ENCODE data around the gene CPNE5.

CPNE5 gene

DNA sequence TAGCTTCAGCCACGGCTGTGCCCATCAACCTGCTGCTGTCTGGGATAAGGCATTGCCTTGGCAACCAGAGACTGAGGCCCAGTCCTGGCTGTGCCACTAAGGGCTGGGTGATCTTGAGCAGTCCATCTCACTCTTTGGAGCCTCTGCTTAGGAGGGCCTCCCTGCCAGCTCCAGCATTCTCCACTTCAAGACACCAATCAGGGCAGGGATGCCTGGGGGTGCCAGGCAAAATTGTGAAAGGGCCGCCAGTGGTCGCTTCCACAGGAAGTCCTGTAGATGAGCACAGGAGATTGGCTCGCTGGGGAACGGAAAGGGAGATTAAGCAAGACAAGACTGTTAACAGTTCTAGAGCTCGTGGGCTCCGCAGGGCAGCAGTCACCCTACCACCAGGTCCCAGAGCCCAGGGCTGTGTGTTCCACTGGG is 141.8 kb downstream of the CPNE5 start, which contains the start of gene RAB44:
RAB44 (plus strand) TSS at position 346 of the 423 bp plus-strand sequence. CDS start 6,410 bp downstream, outside the sequence.
- no peak for DNase-seq

GRCh38 chr6:36695414-36695813 is 143.8 kb downstream of the CPNE5 start:
- no peak for DNase-seq

DNA sequence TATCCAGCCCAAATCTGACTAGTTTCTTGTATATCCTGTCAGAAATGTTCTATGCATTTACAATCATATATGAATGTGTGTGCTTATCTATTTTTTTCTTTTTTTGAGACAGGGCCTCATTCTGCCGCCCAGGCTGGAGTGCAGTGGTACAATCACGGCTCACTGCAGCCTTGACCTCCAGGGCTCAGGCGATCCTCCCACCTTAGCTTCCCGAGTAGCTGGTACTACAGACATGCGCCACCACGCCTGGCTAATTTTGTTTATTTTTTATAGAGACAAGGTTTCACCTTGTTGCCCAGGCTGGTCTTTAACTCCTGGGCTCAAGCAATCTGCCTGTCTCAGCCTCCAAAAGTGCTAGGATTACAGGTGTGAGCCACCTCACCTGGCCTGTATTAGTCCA is 144.6 kb downstream of the CPNE5 start:
- no peak for DNase-seq

DNA sequence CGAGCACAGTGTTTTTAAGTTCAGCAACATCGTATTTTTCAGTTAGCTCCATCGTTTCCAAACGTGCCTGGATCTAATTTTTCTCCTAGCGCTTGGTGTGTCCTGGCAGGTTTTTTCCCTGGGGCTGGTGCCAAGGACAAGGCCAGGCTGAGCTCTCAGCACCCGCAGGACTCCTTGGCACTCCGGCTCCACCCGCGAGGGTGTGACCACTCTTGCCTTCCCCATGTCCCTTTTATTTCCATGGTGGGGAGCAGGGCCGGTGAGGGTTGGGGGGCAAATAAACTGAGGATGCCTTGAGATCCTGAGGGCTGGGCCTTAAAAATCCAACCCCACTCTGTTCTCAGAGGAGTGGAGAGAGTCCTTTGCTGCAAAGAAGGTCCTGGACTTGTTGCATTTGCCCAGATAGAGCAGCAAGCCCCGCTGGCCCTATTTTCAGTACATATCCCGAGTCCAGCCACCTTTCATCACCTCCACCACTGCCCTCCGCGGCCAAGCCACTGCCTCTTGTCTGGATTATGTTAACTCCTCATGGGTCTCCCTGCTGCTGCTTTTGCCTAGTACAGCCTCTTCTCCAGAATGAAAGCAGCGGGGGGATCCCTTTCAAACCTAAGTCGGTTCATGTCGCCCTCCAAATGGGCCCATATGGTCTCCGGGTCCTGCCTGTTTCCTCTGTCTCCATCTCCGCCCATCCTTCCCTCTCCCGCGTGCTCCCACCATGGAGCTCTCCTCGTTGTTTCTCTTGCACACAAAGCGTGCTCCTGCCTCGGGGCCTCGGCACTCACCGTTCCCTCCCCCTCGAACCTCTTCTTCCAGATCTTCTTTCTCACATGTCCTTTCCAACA is 146.2 kb downstream of the CPNE5 start:
- DNase-seq = no peak

GRCh38 chr6:36692220-36692619 is 147.0 kb downstream of the CPNE5 start:
- no peak for DNase-seq

DNA sequence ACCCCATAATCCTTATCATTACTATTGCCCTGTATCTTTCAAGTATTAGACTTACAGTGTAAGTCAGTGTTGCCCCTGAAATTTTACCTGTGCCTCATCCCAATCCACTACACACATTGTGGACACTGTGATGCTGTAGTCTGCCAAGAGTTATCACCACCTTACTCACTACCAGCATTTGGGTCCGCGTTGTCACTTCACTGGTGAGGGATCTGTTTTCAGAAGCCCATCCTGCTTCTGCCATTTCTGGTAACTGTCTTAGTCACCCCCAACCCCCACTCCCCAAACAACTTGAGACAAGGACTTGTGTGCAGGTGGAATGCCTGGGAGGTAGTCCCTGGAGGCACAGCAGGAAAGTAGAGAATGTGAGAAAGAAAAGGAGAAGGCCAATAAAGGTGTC is 147.6 kb downstream of the CPNE5 start:
- DNase-seq = no peak

DNA sequence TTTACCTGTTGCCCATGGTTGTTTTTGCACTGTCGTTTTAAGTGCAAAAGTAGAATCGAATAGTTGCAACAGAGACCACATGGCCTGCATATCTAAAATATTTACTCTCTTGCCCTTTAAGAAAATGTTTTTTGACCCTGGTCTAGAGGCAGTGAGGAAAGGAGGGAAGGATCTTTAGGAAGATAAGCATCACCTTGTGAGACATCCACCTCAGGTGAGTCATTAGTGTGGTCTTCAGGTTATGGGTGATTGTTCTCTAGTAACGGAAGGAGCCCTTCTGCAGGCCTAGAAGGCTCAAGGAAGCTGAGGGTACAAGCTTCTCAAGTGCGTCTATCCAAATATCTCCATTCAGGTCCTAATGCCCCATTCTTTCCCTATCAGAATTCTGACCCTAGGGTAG is 148.2 kb downstream of the CPNE5 start:
- no peak for DNase-seq
